GM12878 (cell line): ENCODE results near the gene ACER3. TPM values are rescaled to one million over a fixed set of nuclear protein-coding genes. Genes with fewer than 3 reads are reported as not detected.

Experiments
- ATAC-seq: fragments of 200-7000 bp; cut with Tn5 transposase; 3 replicates; pipeline ENCODE4 v1.9.1; 2020; ENCODE audit warnings: mild to moderate bottlenecking, moderate library complexity
- BruUV-seq: library from RNA; stranded (reverse); fragments of 400-500 nt; replicated peaks from 2 replicates; lab custom pipeline; 2021; lab: Mats Ljungman, UMichigan
- CTCF ChIA-PET: fragments of 300-600 bp; sonication (Branson Sonifier 250); formaldehyde crosslinking; extraction: SDS; loops from one replicate; lab custom pipeline; 2021; ENCODE audit warnings: inconsistent platforms; lab: Yijun Ruan, JAX
- POLR2A ChIA-PET: fragments of 350-600 bp; formaldehyde crosslinking; extraction: SDS; loops from one replicate; lab custom pipeline; 2021; ENCODE audit warnings: inconsistent platforms; lab: Charles Lee
- RAD21 ChIA-PET: fragments of 300-600 bp; sonication (Branson Sonifier 250); formaldehyde crosslinking; loops from one replicate; lab custom pipeline; 2023; ENCODE audit warnings: antibody characterized with exemption; ENCODE audit not compliant: unreplicated experiment; lab: Charles Lee
- SMC1A ChIA-PET: fragments of 300-600 bp; sonication (Branson Sonifier 250); formaldehyde crosslinking; loops from one replicate; lab custom pipeline; 2023; ENCODE audit not compliant: unreplicated experiment, uncharacterized antibody; lab: Charles Lee
- DNase-seq: peaks from one replicate; pipeline ENCODE4 v3.0.0-alpha.2; 2011; ENCODE audit warnings: low read depth, low spot score
- FAIRE-seq: peaks from 3 replicates; lab custom pipeline; 2011; peaks lifted over from hg19 to GRCh38; lab: Jason Lieb, UNC
- H2AFZ ChIP-seq: 2 replicates; pipeline ENCODE4 v1.6.0; 2011; ENCODE audit warnings: low read depth, low read length, control low read depth; ENCODE audit not compliant: control insufficient read depth
- H3K27ac ChIP-seq: 2 replicates; pipeline ENCODE4 v1.5.1; 2011; ENCODE audit warnings: control low read depth; ENCODE audit not compliant: control insufficient read depth, insufficient read depth
- H3K27me3 ChIP-seq, 2 experiments: replicated peaks in 1 of 2; 2 replicates each; pipeline versions ENCODE4 v1.6.0 to v1.6.1; 2011; ENCODE audit warnings: low read length in 1 of 2; ENCODE audit not compliant: control insufficient read depth in 2 of 2, insufficient read depth in 2 of 2
- H3K36me3 ChIP-seq, 2 experiments: 2 replicates each; pipeline ENCODE4 v1.5.1; 2011; ENCODE audit warnings: low read length in 1 of 2; ENCODE audit not compliant: control insufficient read depth in 2 of 2, insufficient read depth in 2 of 2
- H3K4me1 ChIP-seq: 2 replicates; pipeline ENCODE4 v1.6.1; 2011; ENCODE audit warnings: mild to moderate bottlenecking, low read length, moderate library complexity, mixed read lengths; ENCODE audit not compliant: control insufficient read depth, insufficient read depth
- H3K4me2 ChIP-seq: 2 replicates; pipeline ENCODE4 v1.6.0; 2011; ENCODE audit warnings: control low read depth; ENCODE audit not compliant: control insufficient read depth, insufficient read depth
- H3K4me3 ChIP-seq: fragments of 200-600 bp; sonication (generic); 2 replicates; pipeline ENCODE4 v1.5.1; 2016
- H3K79me2 ChIP-seq: 2 replicates; pipeline ENCODE4 v1.6.0; 2011; ENCODE audit warnings: low read length; ENCODE audit not compliant: control insufficient read depth, insufficient read depth
- H3K9ac ChIP-seq: 2 replicates; pipeline ENCODE4 v1.8.0; 2011; ENCODE audit warnings: low read length, control low read depth, mixed read lengths; ENCODE audit not compliant: control insufficient read depth, insufficient read depth
- H3K9me3 ChIP-seq: replicated peaks from 3 replicates; pipeline ENCODE4 v1.5.1; 2011; ENCODE audit warnings: mild to moderate bottlenecking, low read length; ENCODE audit not compliant: control insufficient read depth, insufficient read depth
- H4K20me1 ChIP-seq: 2 replicates; pipeline ENCODE4 v1.6.0; 2011; ENCODE audit not compliant: control insufficient read depth, insufficient read depth
- EED ChIP-seq: sonication (generic); IDR thresholded peaks from 2 replicates; pipeline ENCODE4 v1.6.1; 2016; ENCODE audit warnings: antibody characterized with exemption, low read depth
- ETV6 ChIP-seq, 2 experiments: fragments of 450-650 bp in 1 of 2; IDR thresholded peaks in 1 of 2; conservative IDR thresholded peaks in 1 of 2; 2 replicates each; pipeline ENCODE4 v1.6.1; 2014; ENCODE audit warnings: antibody characterized with exemption in 1 of 2, borderline replicate concordance in 1 of 2, low read depth in 1 of 2, mild to moderate bottlenecking in 1 of 2, moderate library complexity in 1 of 2
- JUNB ChIP-seq: IDR thresholded peaks from 2 replicates; pipeline ENCODE4 v1.6.1; 2016; ENCODE audit warnings: antibody characterized with exemption, mild to moderate bottlenecking
- NFIC ChIP-seq: IDR thresholded peaks from 2 replicates; pipeline ENCODE4 v1.6.1; 2012; ENCODE audit warnings: low read depth, mild to moderate bottlenecking, inconsistent platforms, low read length, moderate library complexity
- RAD21 ChIP-seq: IDR thresholded peaks from 2 replicates; pipeline ENCODE4 v1.6.1; 2011; ENCODE audit warnings: mild to moderate bottlenecking, low read depth, low read length, moderate library complexity; ENCODE audit not compliant: insufficient read depth
- RELA ChIP-seq: fragments of 450-650 bp; IDR thresholded peaks from 2 replicates; pipeline ENCODE4 v1.8.0; 2014; ENCODE audit warnings: borderline replicate concordance; ENCODE audit not compliant: partially characterized antibody
- RUNX3 ChIP-seq: IDR thresholded peaks from 2 replicates; pipeline ENCODE4 v1.6.1; 2012; ENCODE audit warnings: low read length, inconsistent platforms
- SPI1 ChIP-seq: IDR thresholded peaks from 2 replicates; pipeline ENCODE4 v1.6.1; 2011; ENCODE audit warnings: low read depth, mild to moderate bottlenecking, low read length, moderate library complexity, borderline replicate concordance; ENCODE audit not compliant: insufficient read depth
- WGBS: methylation state at CpG from one replicate; pipeline ENCODE4 v1.1.6; 2016; ENCODE audit warnings: low lambda C conversion rate; ENCODE audit not compliant: insufficient replicate concordance, insufficient coverage; ENCODE audit errors: missing lambda C conversion rate; 5-methylcytosine and 5-hydroxymethylcytosine counted together
- in situ Hi-C: fragments of 300-500 bp; cut with MboI; formaldehyde crosslinking; loops from 9 replicates; pipeline ENCODE4 v1.14.3; 2018; ENCODE audit warnings: mixed read lengths
- intact Hi-C: fragments of 100-400 bp; cut with micrococcal nuclease; formaldehyde crosslinking; loops from one replicate; pipeline ENCODE4 v1.14.2; 2022; ENCODE audit not compliant: unreplicated experiment
- polyA plus RNA-seq, 11 experiments: library from polyadenylated mRNA; depleted of rRNA in 4 of 11; unstranded in 6 of 11; stranded (reverse) in 5 of 11; fragments of >200 nt; fragmentation: Nextera tagmentation in 4 of 11; fragmentation: Illumina TruSeq in 1 of 11; extraction: Ambion mirVana in 4 of 11; extraction: Trizol in 1 of 11; gene quantifications; 1 replicate in 1 of 11; 2 replicates in 10 of 11; pipeline versions ENCODE4 v1.2.1 to v1.2.3, GENCODE V29; 2011 to 2016; ENCODE audit warnings: inconsistent platforms in 2 of 11, missing spikeins in 2 of 11, low read depth in 1 of 11
- total RNA-seq, 4 experiments: library from RNA; depleted of rRNA in 3 of 4; stranded (reverse); fragments of >200 nt in 3 of 4; fragmentation: Illumina TruSeq in 1 of 4; extraction: Trizol in 1 of 4; gene quantifications; 2 replicates each; pipeline versions ENCODE4 v1.2.1 to v1.2.3, GENCODE V29; 2013 to 2021
- TF ChIP-seq, protein P1 (sequence below): fragments of 450-650 bp; IDR thresholded peaks from 2 replicates; pipeline ENCODE4 v1.6.1; 2016; ENCODE audit warnings: mild to moderate bottlenecking

ACER3 gene
- total and polyA plus RNA-seq, 10 of the 15 experiments (the other 5 are each of a cell fraction or from before 2014, with no cell fraction given), result 2.8 to 17.4 (median 10.3) TPM

GRCh38 chr11:76880956-76881355, 20.2 kb downstream of the ACER3 start:
- 70% methylated on average over 4 of the region's 4 CpGs for WGBS
- intact Hi-C loops (no loop called here), in situ Hi-C loops (no loop called here)
- FAIRE-seq (no peak), DNase-seq (no peak), ATAC-seq (no peak)
- SMC1A ChIA-PET, result interaction anchor here (1.2 to 1.6 kb wide), 2 partner anchors 12 to 38 kb away, joined by 3 read pairs; no protein-coding TSS in a partner anchor
- Histone ChIP-seq H3K4me2 (no peak overlapping the region), H2AFZ (no peak overlapping the region), H3K79me2 (no peaks in the 10 kb centered on the region), H3K4me3 (no peak overlapping the region), H3K27me3 (no peaks in the 10 kb centered on the region), H3K9me3 (no peaks in the 10 kb centered on the region), H3K9ac (no peak overlapping the region), H3K36me3 (no peaks in the 10 kb centered on the region), H3K27ac (no peak overlapping the region), H4K20me1 (no peaks in the 10 kb centered on the region), H3K4me1 (peaks cover 4% of the 10 kb centered on the region; the same call in 1 of the 2 replicates)
- POLR2A ChIA-PET, result interaction anchor here (0.6 to 0.9 kb wide), 3 partner anchors 13 to 1167 kb away, joined by 3 to 5 read pairs (median 5); no protein-coding TSS in a partner anchor
- BruUV-seq, result no TSS peak
- CTCF ChIA-PET, result interaction anchor here (0.8 to 1.1 kb wide), 2 partner anchors 37 to 38 kb away, joined by 3 to 7 read pairs; no protein-coding TSS in a partner anchor
- RAD21 ChIA-PET, result no interaction called here
- TF ChIP-seq RAD21 (no peak), RUNX3 (no peak)

- ChIA-PET SMC1A (no interaction called here), RAD21 (no interaction called here), POLR2A (no interaction called here), CTCF (interaction anchor here (0.8 kb wide), 1 partner anchor 34 kb away, joined by 4 read pairs; no protein-coding TSS in a partner anchor)
- H3K27ac ChIP-seq, result no peak overlapping the region
- H2AFZ ChIP-seq, result no peak overlapping the region
- FAIRE-seq, result no peak
- no peaks in the 10 kb centered on the region for H3K36me3 ChIP-seq
- peaks cover 4% of the 10 kb centered on the region; the same call in 1 of the 2 replicates for H3K4me1 ChIP-seq
- no peak overlapping the region for H3K4me3 ChIP-seq
- BruUV-seq, result no TSS peak
- TF ChIP-seq NFIC, result peak; percentile 33; the same call in 1 of the 2 replicates
- no peak for TF ChIP-seq RELA
- TF ChIP-seq EED, result peak; percentile 88
- TF ChIP-seq, protein P1, sequence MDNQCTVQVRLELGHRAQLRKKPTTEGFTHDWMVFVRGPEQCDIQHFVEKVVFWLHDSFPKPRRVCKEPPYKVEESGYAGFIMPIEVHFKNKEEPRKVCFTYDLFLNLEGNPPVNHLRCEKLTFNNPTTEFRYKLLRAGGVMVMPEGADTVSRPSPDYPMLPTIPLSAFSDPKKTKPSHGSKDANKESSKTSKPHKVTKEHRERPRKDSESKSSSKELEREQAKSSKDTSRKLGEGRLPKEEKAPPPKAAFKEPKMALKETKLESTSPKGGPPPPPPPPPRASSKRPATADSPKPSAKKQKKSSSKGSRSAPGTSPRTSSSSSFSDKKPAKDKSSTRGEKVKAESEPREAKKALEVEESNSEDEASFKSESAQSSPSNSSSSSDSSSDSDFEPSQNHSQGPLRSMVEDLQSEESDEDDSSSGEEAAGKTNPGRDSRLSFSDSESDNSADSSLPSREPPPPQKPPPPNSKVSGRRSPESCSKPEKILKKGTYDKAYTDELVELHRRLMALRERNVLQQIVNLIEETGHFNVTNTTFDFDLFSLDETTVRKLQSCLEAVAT, result no peak
- TF ChIP-seq ETV6 (conservative IDR thresholded peaks at IDR 0.05 in 1 of 2, IDR thresholded peaks at IDR 0.05 in 1 of 2; ENCODE audit: borderline replicate concordance in 1 of 2, low read depth in 1 of 2), result peak in 1 of 2 experiments; percentile 87; a peak in 2 of 4 replicates
- peak; percentile 13; the same call in 1 of the 2 replicates for TF ChIP-seq SPI1
- peak; percentile 22; the same call in 1 of the 2 replicates for TF ChIP-seq RUNX3
- TF ChIP-seq JUNB, result peak; percentile 48
- in situ Hi-C loops (no loop called here), intact Hi-C loops (no loop called here)
- no peak overlapping the region for H3K4me2 ChIP-seq
- 74% methylated on average over 9 of the region's 9 CpGs for WGBS
- no peaks in the 10 kb centered on the region for H3K9me3 ChIP-seq
- ATAC-seq, result peak; percentile 25
- H3K27me3 ChIP-seq, result no peaks in the 10 kb centered on the region
- no peaks in the 10 kb centered on the region for H4K20me1 ChIP-seq
- no peak overlapping the region for H3K9ac ChIP-seq
- DNase-seq, result no peak
- no peaks in the 10 kb centered on the region for H3K79me2 ChIP-seq
Measured at GRCh38 chr11:76885390-76886097, 24.8 kb downstream of the ACER3 start.
